ENCODE results near the gene LRRC15. TPM values are rescaled to one million over a fixed set of nuclear protein-coding genes. Genes with fewer than 3 reads are reported as not detected.

The LRRC15 gene
- total and polyA plus RNA-seq, 2 experiments from 2014 or later, result 0.05 to 0.14 TPM

- no peak overlapping the region for H3K4me2 ChIP-seq
- ATAC-seq, result no peak
- DNase-seq (ENCODE audit: low spot score), result no peak
- no peaks in the 10 kb centered on the region for H3F3A ChIP-seq (replicated peaks; ENCODE audit: low read depth)
- no peaks in the 10 kb centered on the region for H3K79me2 ChIP-seq (replicated peaks; ENCODE audit: insufficient read depth)
- no peak overlapping the region for H3K27ac ChIP-seq (ENCODE audit: low read depth)
- Mint-ChIP-seq H3K4me1 (peaks cover 39% of the 10 kb centered on the region), H3K9me3 (no peaks in the 10 kb centered on the region), H3K27me3 (ENCODE audit: insufficient read depth, low read depth, poor library complexity) (peaks cover 24% of the 10 kb centered on the region), H3K4me3 (no peak overlapping the region), H3K36me3 (ENCODE audit: low read depth) (no peaks in the 10 kb centered on the region), H3K27ac (no peak overlapping the region)
- H3K4me3 ChIP-seq, result no peak overlapping the region
- H2AFZ ChIP-seq, result no peak overlapping the region
- H3K9me2 ChIP-seq (ENCODE audit: insufficient read depth), result no peaks in the 10 kb centered on the region
- H3K4me1 ChIP-seq (ENCODE audit: insufficient read depth), result peaks cover 23% of the 10 kb centered on the region
- TF ChIP-seq CTCF (conservative IDR thresholded peaks at IDR 0.05; ENCODE audit: low read depth in 2 of 2), result no peak
- TF ChIP-seq EZH2phosphoT487 (IDR thresholded peaks at IDR 0.05; ENCODE audit: unreplicated experiment), result no peak
- TF ChIP-seq CREB1 (CRISPR knock-in tag; IDR thresholded peaks at IDR 0.05; ENCODE audit: low read depth), result no peak
- TF ChIP-seq REST (IDR thresholded peaks at IDR 0.05; ENCODE audit: unreplicated experiment), result no peak
- TF ChIP-seq POLR2AphosphoS5 (IDR thresholded peaks at IDR 0.05; ENCODE audit: low read depth), result no peak
- TF ChIP-seq STAT1 (IDR thresholded peaks at IDR 0.05; ENCODE audit: unreplicated experiment), result no peak
- TF ChIP-seq ZNF114 (CRISPR knock-in tag; IDR thresholded peaks at IDR 0.05), result no peak
- no peak for TF ChIP-seq EZH2 (IDR thresholded peaks at IDR 0.05; ENCODE audit: low read depth, unreplicated experiment)
- no peak for TF ChIP-seq NANOG (IDR thresholded peaks at IDR 0.05; ENCODE audit: borderline replicate concordance)
- no peak for TF ChIP-seq ZNF331 (CRISPR knock-in tag; IDR thresholded peaks at IDR 0.05; ENCODE audit: low read depth)
- no peak for TF ChIP-seq ETS1 (IDR thresholded peaks at IDR 0.05)
- H3K27me3 ChIP-seq (ENCODE audit: insufficient read depth), result no peaks in the 10 kb centered on the region
- H3K36me3 ChIP-seq (ENCODE audit: insufficient read depth), result no peaks in the 10 kb centered on the region
- no peaks in the 10 kb centered on the region for H4K20me1 ChIP-seq (replicated peaks; ENCODE audit: insufficient read depth)
Measured at GRCh38 chr3:194373899-194374298, 4.4 kb upstream of the LRRC15 start.
